Activated CD8-positive, alpha-beta memory T cell treated with anti-CD3 and anti-CD28 coated beads, Interleukin-2, amount 50 U/mL, for 48 hours (primary cell): ENCODE data around the gene MEP1B.
"Not testable (repeated sequence)": the region's sequence is repeated elsewhere in the genome, so short reads cannot be mapped to it uniquely, and the experiment has no call there.

Experiments used
- DNase-seq: peaks from one replicate; pipeline ENCODE4 v3.0.0-alpha.2; 2020

MEP1B gene

GRCh38 chr18:32209685-32210445, 20.0 kb downstream of the MEP1B start:
- no peak for DNase-seq

DNA sequence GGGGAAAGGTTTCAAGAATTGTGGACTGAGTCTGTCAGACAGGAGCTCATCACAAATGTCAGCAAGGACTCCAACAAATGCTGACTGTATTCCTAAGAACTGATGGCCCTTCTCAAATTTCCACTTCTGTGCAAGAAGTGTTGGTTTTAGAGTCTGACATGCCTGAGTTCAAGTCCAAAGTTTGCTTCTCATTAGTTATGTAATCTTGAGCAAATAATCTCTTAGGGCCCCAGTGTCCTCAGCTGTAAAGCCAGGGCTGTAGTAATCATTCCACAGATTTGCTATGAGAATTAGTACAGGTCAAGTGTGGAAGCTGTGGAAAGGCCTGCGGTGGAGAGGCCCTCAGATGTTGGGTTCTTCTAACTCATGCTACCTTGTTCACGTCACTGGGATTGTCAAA, 23.9 kb downstream of the MEP1B start:
- DNase-seq, result no peak

- no peak for DNase-seq
Observed at GRCh38 chr18:32216390-32216789, 26.6 kb downstream of the MEP1B start.

GRCh38 chr18:32219431-32220018, 29.7 kb downstream of the MEP1B start:
- no peak for DNase-seq

GRCh38 chr18:32233348-32233747, 43.5 kb downstream of the MEP1B start:
- not testable (repeated sequence) for DNase-seq

- no peak for DNase-seq
Observed at GRCh38 chr18:32237049-32237448, 47.2 kb downstream of the MEP1B start.

DNA sequence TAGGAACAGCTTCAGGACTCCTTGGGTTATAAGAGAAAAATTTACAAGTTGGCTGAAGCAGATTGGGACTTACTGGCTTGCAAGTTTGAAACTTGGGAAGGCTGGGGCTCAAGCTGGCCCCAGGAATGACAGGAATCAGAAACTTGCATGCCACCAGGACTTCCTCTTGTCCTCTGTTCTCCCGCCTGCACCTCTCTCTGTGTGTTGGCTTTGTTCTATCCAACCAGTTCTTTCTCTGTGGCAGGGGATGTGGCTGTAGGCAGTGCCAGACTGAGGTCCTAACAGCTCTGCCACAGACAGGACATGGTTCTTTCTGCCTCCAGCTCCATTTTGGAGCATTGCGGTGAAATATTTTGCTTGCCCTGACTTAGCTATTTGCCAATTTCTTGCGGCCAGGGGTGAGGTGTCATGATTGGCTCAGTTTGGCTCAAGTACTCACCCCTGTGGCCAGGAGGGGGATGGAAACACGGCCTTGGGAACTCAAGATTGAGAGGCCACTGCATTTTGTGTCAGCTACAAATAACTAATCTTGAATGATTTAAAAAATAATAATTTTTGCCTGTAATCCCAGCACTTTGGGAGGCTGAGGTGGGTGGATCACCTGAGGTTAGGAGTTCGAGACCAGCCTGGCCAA, 48.9 kb downstream of the MEP1B start:
- DNase-seq, result no peak

DNA sequence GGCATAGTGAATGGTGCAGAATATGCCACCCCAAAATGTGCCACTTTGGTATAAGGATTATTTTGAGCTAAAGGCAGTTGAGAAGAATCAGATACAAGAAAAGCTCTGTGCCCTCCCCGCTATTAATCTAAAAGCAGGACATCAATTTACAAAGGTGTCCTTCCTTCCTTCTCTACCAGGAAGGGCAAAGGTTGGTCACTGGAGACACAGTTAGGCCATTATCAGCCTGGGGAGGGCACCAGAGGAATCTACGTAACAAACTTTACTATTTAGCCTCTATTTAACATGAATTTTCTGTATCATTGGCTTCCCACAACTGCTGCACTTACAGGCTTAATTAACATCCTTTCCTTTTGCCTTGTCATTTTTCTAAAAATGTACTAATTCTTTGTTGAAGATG, 52.6 kb downstream of the MEP1B start:
- DNase-seq, result no peak

DNA sequence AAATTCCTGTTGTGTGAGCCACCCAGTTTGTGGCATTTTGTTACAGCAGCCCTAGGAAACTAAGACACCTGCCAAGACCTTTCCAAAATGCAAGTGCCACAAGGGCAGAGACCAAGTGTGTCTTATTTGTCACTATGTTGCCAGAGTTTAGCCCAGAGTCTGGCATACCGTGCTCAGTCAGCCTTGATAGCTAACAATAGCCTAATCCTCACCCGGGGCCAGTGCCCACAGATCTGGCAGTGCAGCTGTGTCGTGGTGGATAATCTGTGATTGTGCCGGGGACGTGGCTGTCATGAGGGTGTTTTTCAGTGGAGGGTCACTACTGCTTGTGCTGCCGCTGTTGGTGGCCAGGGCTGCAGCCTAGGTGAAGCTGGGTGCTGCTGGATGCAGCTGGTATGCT, 53.5 kb downstream of the MEP1B start:
- DNase-seq, result no peak

DNA sequence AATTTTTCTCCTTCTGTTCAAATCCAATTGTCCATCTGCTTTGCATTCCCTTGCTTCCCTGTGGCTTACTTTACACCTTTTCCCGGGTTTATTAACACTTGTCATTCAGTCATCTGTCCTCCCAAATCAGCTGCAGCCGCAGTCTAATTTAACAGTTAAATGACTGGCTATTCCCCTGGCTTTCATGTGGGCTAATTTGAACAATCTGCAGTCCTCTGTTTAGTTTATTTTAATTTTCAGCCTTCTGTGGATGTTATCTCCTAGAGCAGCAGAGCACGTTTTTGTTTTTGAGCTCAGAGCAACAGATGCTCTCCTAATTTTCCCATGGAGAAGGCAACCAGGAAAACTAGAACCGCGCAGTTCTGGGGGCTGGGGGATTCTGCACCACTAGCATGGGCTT, 55.0 kb downstream of the MEP1B start:
- no peak for DNase-seq

DNA sequence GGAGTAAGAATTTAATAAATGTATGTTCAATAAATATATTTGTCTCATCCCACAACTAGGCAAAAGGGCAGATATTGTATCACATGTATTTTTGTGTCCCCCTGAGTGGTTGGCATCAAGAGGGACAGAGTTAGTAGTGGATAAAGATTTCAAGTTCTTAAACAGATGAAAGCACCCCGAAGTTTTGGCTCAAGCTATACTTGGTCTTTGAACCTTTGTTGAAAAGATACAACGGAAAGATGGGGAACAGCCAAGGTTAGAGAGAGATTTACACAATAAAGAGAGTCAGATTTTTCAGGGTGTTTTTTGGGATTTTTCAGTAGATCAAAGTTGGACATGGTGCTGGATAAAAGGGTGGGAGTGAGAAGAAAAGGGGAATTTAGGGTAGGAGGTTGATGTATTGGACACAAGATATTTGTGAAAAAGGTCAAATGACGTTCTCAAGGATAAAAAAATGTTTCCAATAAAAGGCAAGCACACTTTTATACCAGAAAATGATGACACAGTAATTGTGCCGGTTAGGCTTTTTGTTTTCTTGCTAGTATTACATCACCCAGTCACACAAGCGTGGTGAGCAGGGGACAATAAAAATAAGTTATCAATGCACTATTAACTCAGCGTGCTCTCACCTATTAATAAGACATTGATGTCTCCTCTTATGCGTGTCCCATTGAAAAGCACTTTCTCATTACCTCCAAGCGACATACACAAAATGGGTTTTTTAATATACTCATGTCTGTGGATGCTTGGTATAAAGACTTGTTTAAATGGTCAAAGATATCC, 59.5 kb downstream of the MEP1B start:
- DNase-seq, result no peak

DNA sequence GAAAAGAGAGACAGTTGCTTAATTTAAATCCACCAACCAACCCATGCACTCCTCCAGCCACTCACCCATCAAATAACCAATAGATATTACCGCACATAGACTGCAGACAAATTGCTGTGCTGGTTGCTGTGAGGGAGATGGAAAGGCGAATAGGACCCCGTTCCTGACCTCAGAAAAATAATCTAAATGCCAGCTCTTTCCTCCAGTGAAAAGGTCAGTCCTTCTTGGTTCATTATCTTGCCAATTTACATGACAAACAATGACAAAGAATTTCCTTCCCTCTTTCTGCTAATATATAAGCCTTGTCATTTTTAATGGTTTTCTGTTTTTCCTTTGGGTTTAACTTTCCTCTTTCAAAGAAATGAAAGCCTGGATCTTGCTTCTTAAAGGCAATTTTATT, 61.6 kb downstream of the MEP1B start:
- no peak for DNase-seq

DNA sequence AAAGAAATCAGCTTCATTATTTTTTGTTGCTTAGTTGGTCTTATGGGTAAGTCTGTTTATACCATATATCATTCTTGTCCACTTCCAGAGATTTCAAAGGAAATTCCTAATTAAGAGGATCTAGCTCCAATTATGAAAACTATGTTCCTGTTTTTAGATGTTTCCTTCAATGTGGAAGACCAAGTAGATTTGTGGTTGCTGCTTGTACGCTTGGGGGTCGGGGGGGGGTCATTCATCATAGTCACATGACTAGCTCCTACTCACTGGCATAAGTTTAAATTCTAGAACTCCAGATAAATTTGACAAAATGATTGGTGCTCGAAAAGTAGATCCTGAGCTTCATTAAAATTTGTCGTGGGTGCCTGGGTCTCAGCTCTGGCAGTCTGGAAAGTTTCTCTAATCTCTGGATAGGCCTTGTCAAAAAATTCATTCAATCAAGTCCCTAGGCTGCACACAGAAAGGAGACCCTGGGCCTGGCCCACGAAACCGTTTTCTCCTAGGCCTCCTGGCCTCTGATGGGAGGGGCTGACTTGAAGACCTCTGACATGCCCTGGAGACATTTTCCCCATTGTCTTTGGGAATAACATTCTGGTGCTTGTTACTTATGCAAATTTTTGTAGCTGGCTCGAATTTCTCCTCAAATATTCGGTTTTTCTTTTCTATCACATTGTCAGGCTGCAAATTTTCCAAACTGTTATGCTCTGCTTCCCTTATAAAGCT, 62.5 kb downstream of the MEP1B start:
- no peak for DNase-seq

DNA sequence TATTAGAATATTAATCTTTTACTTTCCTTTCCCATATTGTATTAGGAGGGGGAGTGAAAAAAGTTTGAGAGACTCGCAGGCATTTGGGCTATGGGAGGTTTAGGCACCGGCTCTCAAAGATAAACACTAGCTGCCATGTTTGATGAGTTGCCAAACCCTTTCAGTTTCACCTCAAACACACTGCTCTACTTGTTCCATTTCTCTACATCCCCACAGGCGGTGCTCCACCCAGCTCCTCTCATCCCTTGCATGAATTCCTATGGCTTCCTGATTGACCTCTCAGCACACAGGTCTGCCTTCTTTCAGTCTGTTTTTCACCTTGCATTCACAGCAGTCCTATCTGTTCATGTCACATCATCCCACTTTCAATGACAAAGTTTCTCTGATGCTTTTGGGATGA, 65.7 kb downstream of the MEP1B start:
- DNase-seq, result no peak

GRCh38 chr18:32257084-32257785, 67.4 kb downstream of the MEP1B start:
- DNase-seq, result no peak

GRCh38 chr18:32258148-32258547, 68.3 kb downstream of the MEP1B start:
- DNase-seq, result no peak

GRCh38 chr18:32258558-32259204, 68.8 kb downstream of the MEP1B start:
- DNase-seq, result no peak

- DNase-seq, result no peak
Observed at GRCh38 chr18:32259553-32259952, 69.7 kb downstream of the MEP1B start.

DNA sequence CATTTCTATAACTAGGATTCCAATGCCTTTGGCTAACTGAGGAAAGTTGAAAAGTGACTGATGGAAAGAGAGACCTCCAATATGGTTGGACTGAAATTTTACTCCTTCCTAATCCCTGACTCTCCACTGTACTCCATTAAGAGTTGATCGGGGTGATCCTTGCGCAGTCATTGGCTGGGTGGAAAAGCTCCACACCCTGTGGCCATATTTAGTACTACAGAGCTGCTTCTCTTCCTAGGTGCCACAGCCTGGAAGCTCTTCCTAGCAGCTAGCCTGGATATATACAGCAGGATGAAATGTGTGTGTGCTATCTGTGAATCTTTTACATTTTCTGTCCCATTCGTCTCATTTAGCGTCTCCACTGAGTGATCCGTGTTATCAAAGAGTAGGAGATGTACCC, 71.2 kb downstream of the MEP1B start:
- DNase-seq, result no peak

GRCh38 chr18:32262092-32262491, 72.3 kb downstream of the MEP1B start:
- no peak for DNase-seq

GRCh38 chr18:32264401-32264800, 74.6 kb downstream of the MEP1B start:
- no peak for DNase-seq

DNA sequence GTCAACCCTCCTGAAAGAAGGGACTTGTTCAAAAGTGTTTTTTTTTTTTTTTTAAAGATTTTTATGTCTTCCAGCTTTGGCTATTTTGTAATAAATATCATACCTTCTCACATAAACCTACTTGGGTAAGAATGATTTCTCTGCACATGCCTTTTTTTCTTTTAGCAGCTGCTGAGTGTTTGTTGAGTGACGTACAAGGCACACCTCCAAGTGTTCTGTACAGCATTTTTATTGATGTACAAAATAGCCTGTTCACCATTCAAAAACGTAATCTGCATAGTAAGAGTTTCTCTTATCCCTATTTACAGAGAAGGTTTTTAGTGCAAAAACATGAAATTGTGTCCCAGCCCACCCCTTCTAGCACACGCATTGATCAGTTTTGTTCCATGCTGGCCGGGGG, 77.6 kb downstream of the MEP1B start:
- no peak for DNase-seq
